HL-60 (cell line): Measurements from ENCODE around the gene SNW1.

ENCODE experiments used
- DNase-seq, 2 experiments: peaks; one replicate each; pipeline ENCODE4 v3.0.0-alpha.2; 2010 to 2020; ENCODE audit warnings: low read depth in 1 of 2, low spot score in 1 of 2
- H3K27ac ChIP-seq: fragments of 250-450 bp; sonication (Bioruptor Pico); replicated peaks from 2 replicates; pipeline ENCODE4 v1.5.1; 2020; ENCODE audit warnings: mild to moderate bottlenecking, moderate library complexity
- H3K27me3 ChIP-seq: fragments of 250-450 bp; sonication (Bioruptor Pico); 2 replicates; pipeline ENCODE4 v1.5.1; 2021; ENCODE audit warnings: mild to moderate bottlenecking, moderate library complexity; ENCODE audit not compliant: insufficient read depth, poor library complexity, severe bottlenecking
- H3K4me3 ChIP-seq: replicated peaks from 2 replicates; pipeline ENCODE4 v1.5.1; 2011; ENCODE audit warnings: mild to moderate bottlenecking, control low read depth, low read length; ENCODE audit not compliant: insufficient read depth
- GABPA ChIP-seq: IDR thresholded peaks from 2 replicates; pipeline ENCODE4 v1.6.1; 2012; ENCODE audit warnings: low read depth
- POLR2AphosphoS5 ChIP-seq: IDR thresholded peaks from 2 replicates; pipeline ENCODE4 v1.6.1; 2012; ENCODE audit warnings: low read depth
- REST ChIP-seq: IDR thresholded peaks from 2 replicates; pipeline ENCODE4 v1.6.1; 2012; ENCODE audit warnings: low read depth; ENCODE audit not compliant: insufficient replicate concordance
- SPI1 ChIP-seq: IDR thresholded peaks from 2 replicates; pipeline ENCODE4 v1.6.1; 2012; ENCODE audit warnings: low read depth, mild to moderate bottlenecking, borderline replicate concordance
- TF ChIP-seq, protein P1 (sequence below): IDR thresholded peaks from one replicate; pipeline ENCODE4 v1.5.1; 2011; ENCODE audit warnings: low read length, control low read depth, inconsistent platforms; ENCODE audit not compliant: insufficient read depth

Gene SNW1

DNA sequence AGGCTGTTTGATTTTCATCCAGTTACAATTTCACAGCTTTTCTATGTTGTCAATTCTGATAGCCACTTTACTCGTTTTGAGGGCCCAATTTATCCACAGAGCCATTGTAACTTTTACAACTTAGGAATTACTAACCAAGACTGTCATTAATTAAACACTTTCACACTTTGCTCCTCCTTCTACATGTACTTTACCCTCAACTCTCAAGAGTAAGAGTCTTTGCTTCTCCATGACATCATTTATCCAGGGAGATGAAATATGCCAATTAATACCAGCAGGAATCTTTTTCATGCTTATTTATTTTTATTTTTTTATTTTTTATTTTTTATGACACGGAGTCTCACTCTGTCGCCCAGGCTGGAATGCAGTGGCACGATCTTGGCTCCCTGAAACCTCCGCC is 39.5 kb downstream of the SNW1 start:
- Histone ChIP-seq H3K27ac (no peak overlapping the region), H3K4me3 (no peak overlapping the region), H3K27me3 (no peaks in the 10 kb centered on the region)
- TF ChIP-seq POLR2AphosphoS5 (no peak), SPI1 (no peak), GABPA (no peak), REST (no peak)
- TF ChIP-seq, protein P1, sequence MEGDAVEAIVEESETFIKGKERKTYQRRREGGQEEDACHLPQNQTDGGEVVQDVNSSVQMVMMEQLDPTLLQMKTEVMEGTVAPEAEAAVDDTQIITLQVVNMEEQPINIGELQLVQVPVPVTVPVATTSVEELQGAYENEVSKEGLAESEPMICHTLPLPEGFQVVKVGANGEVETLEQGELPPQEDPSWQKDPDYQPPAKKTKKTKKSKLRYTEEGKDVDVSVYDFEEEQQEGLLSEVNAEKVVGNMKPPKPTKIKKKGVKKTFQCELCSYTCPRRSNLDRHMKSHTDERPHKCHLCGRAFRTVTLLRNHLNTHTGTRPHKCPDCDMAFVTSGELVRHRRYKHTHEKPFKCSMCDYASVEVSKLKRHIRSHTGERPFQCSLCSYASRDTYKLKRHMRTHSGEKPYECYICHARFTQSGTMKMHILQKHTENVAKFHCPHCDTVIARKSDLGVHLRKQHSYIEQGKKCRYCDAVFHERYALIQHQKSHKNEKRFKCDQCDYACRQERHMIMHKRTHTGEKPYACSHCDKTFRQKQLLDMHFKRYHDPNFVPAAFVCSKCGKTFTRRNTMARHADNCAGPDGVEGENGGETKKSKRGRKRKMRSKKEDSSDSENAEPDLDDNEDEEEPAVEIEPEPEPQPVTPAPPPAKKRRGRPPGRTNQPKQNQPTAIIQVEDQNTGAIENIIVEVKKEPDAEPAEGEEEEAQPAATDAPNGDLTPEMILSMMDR = no peak
- DNase-seq = no peak

DNA sequence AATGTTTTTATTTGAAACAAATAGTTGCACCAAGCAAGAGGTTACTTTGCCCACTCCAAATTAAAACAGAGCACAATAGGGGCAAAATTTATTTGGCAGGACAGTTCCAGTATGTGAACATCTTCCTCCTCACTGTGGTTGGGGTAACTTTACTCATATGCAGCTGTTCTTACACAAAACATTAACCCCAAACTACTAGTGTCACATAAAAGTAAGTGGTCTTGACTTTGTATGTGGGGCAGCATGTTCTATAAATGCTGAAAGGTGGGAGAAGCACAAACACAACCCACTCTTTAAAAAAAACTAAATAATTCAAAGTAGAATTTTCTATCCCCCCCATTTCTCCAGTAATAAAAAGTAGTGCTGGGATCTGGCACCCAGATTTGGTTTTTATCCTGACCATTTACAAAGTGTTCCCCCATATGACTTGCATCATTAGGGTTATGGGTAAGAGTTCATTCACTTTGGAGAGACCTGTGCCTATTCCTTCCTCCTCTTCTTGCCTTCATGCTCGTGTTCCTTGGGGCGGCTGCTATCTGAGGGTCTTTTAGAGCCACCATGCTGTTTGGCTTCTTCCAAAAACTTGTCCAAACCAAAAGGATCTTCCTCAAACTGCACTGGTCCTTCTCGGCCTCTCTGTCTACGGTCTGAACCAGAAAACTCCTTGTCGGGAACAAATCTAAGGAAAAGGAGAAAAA is 43.2 kb downstream of the SNW1 start:
- Histone ChIP-seq H3K4me3 (no peak overlapping the region), H3K27ac (no peak overlapping the region), H3K27me3 (no peaks in the 10 kb centered on the region)
- DNase-seq = no peak
- TF ChIP-seq GABPA = no peak
- no peak for TF ChIP-seq POLR2AphosphoS5
- TF ChIP-seq REST = no peak
- no peak for TF ChIP-seq SPI1
- TF ChIP-seq, protein P1 = no peak

DNA sequence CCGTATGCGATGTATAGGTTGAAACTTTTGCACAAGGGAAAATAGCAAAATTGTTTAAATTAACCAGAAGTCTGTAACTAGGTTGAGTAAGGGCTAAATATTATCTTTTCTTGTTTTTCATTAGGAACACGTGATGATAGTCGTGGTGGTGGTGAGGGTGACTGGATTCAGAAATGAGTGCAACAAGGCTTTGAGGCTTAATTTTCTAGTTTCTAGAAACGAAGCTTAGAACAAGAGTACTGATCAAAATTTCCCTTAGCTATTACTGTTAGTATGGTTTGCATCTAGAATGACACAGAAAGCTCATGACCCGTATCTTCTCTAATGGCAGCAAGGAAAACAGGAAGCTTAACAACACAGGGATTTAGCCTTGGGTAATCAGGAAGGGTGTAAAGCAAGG is 46.0 kb downstream of the SNW1 start:
- H3K27me3 ChIP-seq = no peaks in the 10 kb centered on the region
- no peak for DNase-seq
- no peak overlapping the region for H3K4me3 ChIP-seq
- no peak overlapping the region for H3K27ac ChIP-seq
- no peak for TF ChIP-seq POLR2AphosphoS5
- TF ChIP-seq GABPA = no peak
- TF ChIP-seq REST = no peak
